IMR-90 (cell line): Measurements from ENCODE around the gene FAM83E. TPM values are rescaled to one million over a fixed set of nuclear protein-coding genes. Genes with fewer than 3 reads are reported as not detected.

Source experiments
- ATAC-seq: fragments of 200-7000 bp; cut with Tn5 transposase; 2 replicates; pipeline ENCODE4 v1.9.1; 2020; ENCODE audit warnings: low read depth, mild to moderate bottlenecking, moderate library complexity
- BruUV-seq: library from RNA; stranded (reverse); fragments of 400-500 nt; replicated peaks from 2 replicates; lab custom pipeline; 2021; lab: Mats Ljungman, UMichigan
- CTCF ChIA-PET: fragments of 300-600 bp; formaldehyde crosslinking; extraction: SDS; loops from one replicate; lab custom pipeline; 2021; ENCODE audit warnings: antibody characterized with exemption; lab: Yijun Ruan, JAX
- POLR2A ChIA-PET: fragments of 300-600 bp; sonication (Branson Sonifier 250); formaldehyde crosslinking; loops from one replicate; lab custom pipeline; 2022; ENCODE audit warnings: antibody characterized with exemption; ENCODE audit not compliant: unreplicated experiment; lab: Charles Lee
- DNase-seq: peaks from one replicate; pipeline ENCODE4 v3.0.0; 2013
- H2AFZ ChIP-seq: replicated peaks from 2 replicates; pipeline ENCODE3; 2013; ENCODE audit warnings: low read length, mild to moderate bottlenecking; ENCODE audit not compliant: poor library complexity
- H2AK5ac ChIP-seq: 2 replicates; pipeline ENCODE4 v1.6.1; 2013; ENCODE audit warnings: low read depth, low read length, inconsistent platforms
- H2AK9ac ChIP-seq: replicated peaks from 2 replicates; pipeline ENCODE3; 2013; ENCODE audit warnings: mild to moderate bottlenecking, low read depth, low read length, moderate library complexity; ENCODE audit not compliant: poor library complexity
- H2BK120ac ChIP-seq: 2 replicates; pipeline ENCODE4 v1.6.1; 2013; ENCODE audit warnings: low read depth, low read length, inconsistent platforms
- H2BK15ac ChIP-seq: 3 replicates; pipeline ENCODE4 v1.6.1; 2013; ENCODE audit warnings: low read depth, low read length, inconsistent platforms
- H2BK20ac ChIP-seq: 2 replicates; pipeline ENCODE4 v1.6.1; 2013; ENCODE audit warnings: low read depth, mild to moderate bottlenecking, inconsistent platforms, low read length, moderate library complexity
- H2BK5ac ChIP-seq: 2 replicates; pipeline ENCODE4 v1.6.1; 2013; ENCODE audit warnings: mild to moderate bottlenecking, low read depth, low read length, inconsistent platforms; ENCODE audit not compliant: poor library complexity, severe bottlenecking
- H3K14ac ChIP-seq: replicated peaks from 2 replicates; pipeline ENCODE4 v1.6.1; 2013; ENCODE audit warnings: low read depth, low read length, inconsistent platforms
- H3K18ac ChIP-seq: 2 replicates; pipeline ENCODE4 v1.6.1; 2013; ENCODE audit warnings: low read depth, low read length, control low read depth
- H3K23ac ChIP-seq: 2 replicates; pipeline ENCODE4 v1.6.1; 2013; ENCODE audit warnings: low read depth, low read length, inconsistent platforms
- H3K27ac ChIP-seq: 2 replicates; pipeline ENCODE4 v1.5.1; 2013; ENCODE audit warnings: mild to moderate bottlenecking, control low read depth, low read length; ENCODE audit not compliant: insufficient read depth
- H3K27me3 ChIP-seq: 2 replicates; pipeline ENCODE4 v1.6.1; 2013; ENCODE audit warnings: low read length; ENCODE audit not compliant: control insufficient read depth, insufficient read depth
- H3K36me3 ChIP-seq: 2 replicates; pipeline ENCODE4 v1.6.1; 2013; ENCODE audit warnings: low read length, mixed read lengths; ENCODE audit not compliant: control insufficient read depth, insufficient read depth
- H3K4ac ChIP-seq: 2 replicates; pipeline ENCODE4 v1.6.1; 2013; ENCODE audit warnings: low read depth, low read length, inconsistent platforms
- H3K4me1 ChIP-seq: 2 replicates; pipeline ENCODE4 v1.6.1; 2013; ENCODE audit warnings: low read length, mixed read lengths; ENCODE audit not compliant: control insufficient read depth, insufficient read depth
- H3K4me2 ChIP-seq: 2 replicates; pipeline ENCODE4 v1.6.1; 2013; ENCODE audit warnings: low read depth, mild to moderate bottlenecking, control low read depth, low read length, moderate library complexity
- H3K4me3 ChIP-seq: 2 replicates; pipeline ENCODE4 v1.5.1; 2013; ENCODE audit warnings: low read depth, mild to moderate bottlenecking, control low read depth, low read length, moderate library complexity; ENCODE audit not compliant: insufficient read depth
- H3K56ac ChIP-seq: 2 replicates; pipeline ENCODE4 v1.6.1; 2013; ENCODE audit warnings: low read length, inconsistent platforms; ENCODE audit not compliant: insufficient read depth; ENCODE audit errors: extremely low read depth
- H3K79me1 ChIP-seq, 2 experiments: 2 replicates each; pipeline ENCODE4 v1.6.1; 2013; ENCODE audit warnings: low read length in 2 of 2, inconsistent platforms in 1 of 2, low read depth in 1 of 2
- H3K9ac ChIP-seq: 2 replicates; pipeline ENCODE4 v1.6.1; 2013; ENCODE audit warnings: low read depth, low read length, control low read depth
- H3K9me1 ChIP-seq: 2 replicates; pipeline ENCODE4 v1.6.1; 2013; ENCODE audit warnings: low read length, inconsistent platforms; ENCODE audit not compliant: insufficient read depth
- H3K9me3 ChIP-seq: 2 replicates; pipeline ENCODE4 v1.6.1; 2013; ENCODE audit warnings: low read length; ENCODE audit not compliant: control insufficient read depth, insufficient read depth
- H4K20me1 ChIP-seq: 2 replicates; pipeline ENCODE4 v1.6.1; 2013; ENCODE audit warnings: low read length, inconsistent platforms; ENCODE audit not compliant: insufficient read depth
- H4K5ac ChIP-seq: 2 replicates; pipeline ENCODE4 v1.6.1; 2013; ENCODE audit warnings: mild to moderate bottlenecking, low read depth, low read length, control low read depth
- H4K8ac ChIP-seq, 2 experiments: 2 replicates each; pipeline ENCODE4 v1.6.1; 2013; ENCODE audit warnings: low read depth in 2 of 2, low read length in 2 of 2, control low read depth in 1 of 2, inconsistent platforms in 1 of 2
- H4K91ac ChIP-seq: 2 replicates; pipeline ENCODE4 v1.6.1; 2013; ENCODE audit warnings: low read depth, low read length, inconsistent platforms; ENCODE audit not compliant: insufficient read depth
- ELK1 ChIP-seq: fragments of 150-350 bp; IDR thresholded peaks from 2 replicates; pipeline ENCODE4 v1.6.1; 2016; ENCODE audit warnings: low read depth, mild to moderate bottlenecking, low read length, moderate library complexity, borderline replicate concordance
- FOS ChIP-seq: fragments of 150-350 bp; IDR thresholded peaks from 2 replicates; pipeline ENCODE4 v1.6.1; 2016; ENCODE audit warnings: low read depth, low read length
- RCOR1 ChIP-seq: IDR thresholded peaks from 2 replicates; pipeline ENCODE4 v1.6.1; 2012; ENCODE audit warnings: mild to moderate bottlenecking, low read length, improper control_type of control experiment; ENCODE audit not compliant: insufficient replicate concordance
- WGBS, 2 experiments: methylation state at CpG; one replicate each; pipeline versions ENCODE4 v1.1.5 to v1.1.7; 2013; ENCODE audit warnings: missing lambda C conversion rate in 2 of 2; ENCODE audit not compliant: insufficient read length in 1 of 2; ENCODE audit errors: extremely low coverage in 2 of 2; 5-methylcytosine and 5-hydroxymethylcytosine counted together
- dilution Hi-C: fragments of 300-500 bp; cut with HindIII; formaldehyde crosslinking; loops from one replicate; pipeline ENCODE4 v1.14.3; 2018; ENCODE audit warnings: low sequenced_read_pairs; ENCODE audit not compliant: unreplicated experiment
- in situ Hi-C: fragments of 300-500 bp; cut with MboI; formaldehyde crosslinking; loops from 3 replicates; pipeline ENCODE4 v1.14.3; 2019; ENCODE audit warnings: low sequenced_read_pairs, inconsistent platforms, mixed read lengths
- intact Hi-C: fragments of 100-400 bp; cut with micrococcal nuclease; formaldehyde crosslinking; loops from 2 replicates; pipeline ENCODE4 v1.10.0; 2022
- polyA plus RNA-seq, 3 experiments: library from polyadenylated mRNA; depleted of rRNA; stranded (reverse); fragments of >200 nt; gene quantifications; 2 replicates each; pipeline ENCODE4 v1.2.3, GENCODE V29; 2012; ENCODE audit warnings: low replicate concordance in 1 of 3
- total RNA-seq: library from RNA; depleted of rRNA; stranded (reverse); fragments of >200 nt; gene quantifications from 2 replicates; pipeline ENCODE4 v1.2.3, GENCODE V29; 2012

The FAM83E gene
- total and polyA plus RNA-seq, 2 of the 4 experiments (the other 2 are of a cell fraction): 0.05 to 0.36 TPM

GRCh38 chr19:48587387-48587786, 27.5 kb downstream of the FAM83E start (continued):
- TF ChIP-seq ELK1: no peak
- TF ChIP-seq RCOR1: no peak

- H3K18ac ChIP-seq: no peak overlapping the region
- no peak for ATAC-seq
- H3K14ac ChIP-seq: no peak overlapping the region
- no peaks in the 10 kb centered on the region for H3K27me3 ChIP-seq
- POLR2A ChIA-PET: no interaction called here
- no peak overlapping the region for H3K9ac ChIP-seq
- H3K36me3 ChIP-seq: no peaks in the 10 kb centered on the region
- dilution Hi-C loops (no loop called here), in situ Hi-C loops (loop anchor here (5.0 kb wide), 1 partner anchor 75 kb away; no protein-coding TSS in a partner anchor), intact Hi-C loops (loop anchor here (10.0 kb wide), 1 partner anchor 257 kb away; the partner anchor contains the start of gene EMP3)
- H3K4me2 ChIP-seq: no peak overlapping the region
- H4K8ac ChIP-seq: no peak overlapping the region
- H2BK5ac ChIP-seq: no peak overlapping the region
- no peak overlapping the region for H2AFZ ChIP-seq
- no peak overlapping the region for H2BK120ac ChIP-seq
- no peaks in the 10 kb centered on the region for H3K9me1 ChIP-seq
- no peaks in the 10 kb centered on the region for H3K9me3 ChIP-seq
- H3K56ac ChIP-seq: no peak overlapping the region
- H2BK15ac ChIP-seq: no peak overlapping the region
- no peaks in the 10 kb centered on the region for H3K79me1 ChIP-seq
- H2AK5ac ChIP-seq: no peak overlapping the region
- DNase-seq: no peak
- no peak overlapping the region for H3K4ac ChIP-seq
- no peak overlapping the region for H2AK9ac ChIP-seq
- no peak overlapping the region for H3K4me3 ChIP-seq
- TF ChIP-seq FOS: no peak
- no CpG with 5 or more reads among the region's 2 CpGs for WGBS, 2 experiments
- H3K23ac ChIP-seq: no peak overlapping the region
- no peak overlapping the region for H4K91ac ChIP-seq
- H3K4me1 ChIP-seq: peaks cover 2% of the 10 kb centered on the region; the same call in 1 of the 2 replicates
- BruUV-seq: no TSS peak
- H2BK20ac ChIP-seq: no peak overlapping the region
- H4K5ac ChIP-seq: no peak overlapping the region
- no peaks in the 10 kb centered on the region for H4K20me1 ChIP-seq
- CTCF ChIA-PET: no interaction called here
- H3K27ac ChIP-seq: no peak overlapping the region
These were observed 32.7 kb downstream of the FAM83E start for GRCh38 chr19:48582168-48582567.
